Stomach (tissue), 9 donors: Measurements from ENCODE around the gene CDC14B. TPM values are rescaled to one million over a fixed set of nuclear protein-coding genes. Genes with fewer than 3 reads are reported as not detected.

ENCODE experiments used
- DNase-seq, 2 donors: peaks; one replicate each; pipeline versions ENCODE4 v3.0.0 to v3.0.0-alpha.2; 2013 to 2019
- H3K27ac ChIP-seq, 5 donors: fragments of 200-600 bp in 4 of 5; sonication (generic) in 4 of 5; one replicate each; pipeline ENCODE4 v1.5.1; 2013 to 2019; ENCODE audit warnings: mild to moderate bottlenecking in 1 of 5, moderate library complexity in 1 of 5
- H3K27me3 ChIP-seq, 3 donors: fragments of 200-600 bp; sonication (generic); one replicate each; pipeline ENCODE4 v1.5.1; 2017 to 2019; ENCODE audit warnings: mixed run types in 1 of 3
- H3K36me3 ChIP-seq, 4 donors: fragments of 200-600 bp; sonication (generic); 1 replicate in 3 of 4; 2 replicates in 1 of 4; pipeline ENCODE4 v1.5.1; 2016 to 2019
- H3K4me1 ChIP-seq, 4 donors: fragments of 200-600 bp; sonication (generic); one replicate each; pipeline ENCODE4 v1.5.1; 2016 to 2019
- H3K4me3 ChIP-seq, 4 donors: fragments of 200-600 bp; sonication (generic) in 3 of 4; one replicate each; pipeline ENCODE4 v1.5.1; 2016 to 2019; ENCODE audit warnings: mild to moderate bottlenecking in 1 of 4
- H3K9me3 ChIP-seq, 4 donors: fragments of 200-600 bp; sonication (generic); one replicate each; pipeline ENCODE4 v1.5.1; 2016 to 2019
- CTCF ChIP-seq, 7 experiments: fragments of 450-650 bp in 4 of 7; fragments of 200-600 bp in 3 of 7; sonication (generic) in 3 of 7; IDR thresholded peaks; one replicate each; pipeline ENCODE4 v1.5.1; 2016 to 2019; ENCODE audit warnings: antibody characterized with exemption in 7 of 7, control low read depth in 2 of 7, mild to moderate bottlenecking in 1 of 7
- EP300 ChIP-seq: sonication (generic); formaldehyde crosslinking; IDR thresholded peaks from one replicate; pipeline ENCODE4 v1.6.1; 2017; ENCODE audit warnings: antibody characterized with exemption
- POLR2A ChIP-seq, 4 donors: fragments of 450-650 bp; IDR thresholded peaks; one replicate each; pipeline ENCODE4 v1.6.1; 2016; ENCODE audit warnings: antibody characterized with exemption in 4 of 4, control low read depth in 2 of 4, mild to moderate bottlenecking in 1 of 4, moderate library complexity in 1 of 4
- POLR2AphosphoS5 ChIP-seq, 3 donors: sonication (generic); formaldehyde crosslinking; IDR thresholded peaks; one replicate each; pipeline ENCODE4 v1.6.1; 2016; ENCODE audit warnings: antibody characterized with exemption in 3 of 3
- WGBS, 5 donors: extraction: QIAGEN DNeasy Blood & Tissue Kit in 3 of 5; methylation state at CpG; one replicate each; pipeline versions ENCODE4 v1.1.5 to v1.1.7; 2013 to 2018; 5-methylcytosine and 5-hydroxymethylcytosine counted together
- intact Hi-C: fragments of 100-400 bp; cut with DNase I; formaldehyde crosslinking; loops from one replicate; pipeline ENCODE4 v1.15.1; 2023; ENCODE audit warnings: low total_unique reads
- polyA plus RNA-seq, 3 donors: library from polyadenylated mRNA; stranded (reverse); fragments of 200-250 nt; gene quantifications; one replicate each; pipeline ENCODE4 v1.2.3, GENCODE V29; 2013
- total RNA-seq, 5 donors: library from RNA; depleted of rRNA; stranded (reverse); fragments of >200 nt; gene quantifications; one replicate each; pipeline versions ENCODE4 v1.1.0 to v1.2.3, GENCODE V29; 2014 to 2016
- donor health status: healthy with polysubstance abuse.
- donor health status: Bipolar disorder and iron deficiency.
- donor health status: healthy.

CDC14B gene
- total and polyA plus RNA-seq, 8 donors = 4.1 to 31.9 (median 17.1) TPM

- Histone ChIP-seq H3K27me3 (no peaks in the 10 kb centered on the region), H3K36me3 (no peaks in the 10 kb centered on the region), H3K27ac (no peak overlapping the region), H3K4me1 (peaks cover 0 to 23% (median 4%) of the 10 kb centered on the region in 4 donors), H3K4me3 (no peak overlapping the region), H3K9me3 (no peaks in the 10 kb centered on the region)
- intact Hi-C loops = no loop called here
- WGBS, 5 donors = 87 to 95% (median 90%) methylated on average over 3 of the region's 3 CpGs
- DNase-seq = no peak
- TF ChIP-seq POLR2AphosphoS5 (IDR thresholded peaks at IDR 0.05) = no peak
- no peak for TF ChIP-seq POLR2A (IDR thresholded peaks at IDR 0.05)
- TF ChIP-seq CTCF (IDR thresholded peaks at IDR 0.05) = no peak
- no peak for TF ChIP-seq EP300
Measured at GRCh38 chr9:96605328-96605727, 14.3 kb downstream of the CDC14B start.

- no peaks in the 10 kb centered on the region for H3K27me3 ChIP-seq
- DNase-seq = no peak
- no peak overlapping the region for H3K4me3 ChIP-seq
- peak overlapping the region in 4 of 5 donors; percentile 48 to 59 (median 55) for H3K27ac ChIP-seq
- H3K36me3 ChIP-seq = no peaks in the 10 kb centered on the region
- TF ChIP-seq POLR2AphosphoS5 (IDR thresholded peaks at IDR 0.05) = peak in 2 of 3 donors; percentile 31 to 70
- TF ChIP-seq POLR2A (IDR thresholded peaks at IDR 0.05) = no peak
- WGBS, 5 donors = 12 to 36% (median 27%) methylated on average over 3 of the region's 3 CpGs
- H3K9me3 ChIP-seq = no peaks in the 10 kb centered on the region
- intact Hi-C loops = no loop called here
- peaks cover 0 to 22% (median 4%) of the 10 kb centered on the region in 4 donors for H3K4me1 ChIP-seq
Measured at GRCh38 chr9:96604004-96604319, 15.7 kb downstream of the CDC14B start.

DNA sequence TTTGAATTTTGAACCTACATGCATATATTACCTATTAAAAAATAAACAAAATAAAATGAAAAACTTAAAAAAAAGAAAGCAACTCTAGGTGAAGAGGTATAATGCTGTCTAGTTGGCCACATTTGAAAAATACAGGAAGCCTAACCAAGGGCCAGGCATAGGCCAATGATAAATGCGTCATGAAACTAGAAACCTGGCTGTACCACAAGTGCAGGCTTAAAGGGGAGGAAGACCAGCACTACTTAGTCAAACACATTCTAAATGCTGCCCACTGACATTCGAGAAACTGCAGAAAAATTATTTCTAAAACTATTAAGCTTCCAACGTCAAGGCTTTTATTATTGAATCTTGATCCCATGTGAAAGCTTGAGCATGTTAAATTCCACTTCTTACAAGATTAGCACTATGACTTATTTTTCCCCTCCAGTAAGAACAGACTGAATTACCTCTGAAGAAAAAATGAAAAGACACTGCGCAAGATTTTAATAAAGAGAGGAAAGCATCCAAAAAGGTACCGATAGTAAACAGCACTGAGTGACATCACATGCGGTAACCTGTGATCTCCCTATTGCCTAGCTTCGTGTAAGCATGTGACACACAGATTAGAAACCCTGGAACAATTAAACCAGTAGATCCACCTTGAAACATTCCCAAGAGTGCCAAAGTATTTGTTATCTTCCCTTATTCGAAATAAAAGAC is 16.2 kb downstream of the CDC14B start:
- TF ChIP-seq POLR2AphosphoS5 (IDR thresholded peaks at IDR 0.05) = no peak
- no peak for TF ChIP-seq EP300
- no peak for TF ChIP-seq CTCF (IDR thresholded peaks at IDR 0.05)
- no peak for TF ChIP-seq POLR2A (IDR thresholded peaks at IDR 0.05)
- H3K27me3 ChIP-seq = no peaks in the 10 kb centered on the region
- peaks cover 0 to 22% (median 4%) of the 10 kb centered on the region in 4 donors for H3K4me1 ChIP-seq
- intact Hi-C loops = no loop called here
- no peak for DNase-seq
- no peaks in the 10 kb centered on the region for H3K36me3 ChIP-seq
- H3K9me3 ChIP-seq = no peaks in the 10 kb centered on the region
- no peak overlapping the region for H3K4me3 ChIP-seq
- peak overlapping the region in 4 of 5 donors; percentile 48 to 59 (median 55) for H3K27ac ChIP-seq
- 61 to 72% (median 64%) methylated on average over 8 of the region's 8 CpGs for WGBS, 5 donors

- no peak overlapping the region for H3K4me3 ChIP-seq
- H3K9me3 ChIP-seq = no peaks in the 10 kb centered on the region
- H3K36me3 ChIP-seq = no peaks in the 10 kb centered on the region
- no peak overlapping the region for H3K27ac ChIP-seq
- 91 to 98% (median 94%) methylated on average over 5 of the region's 5 CpGs for WGBS, 5 donors
- TF ChIP-seq POLR2A (IDR thresholded peaks at IDR 0.05) (no peak), EP300 (no peak)
- DNase-seq = no peak
- intact Hi-C loops = no loop called here
- no peaks in the 10 kb centered on the region for H3K27me3 ChIP-seq
- peaks cover 0 to 19% (median 4%) of the 10 kb centered on the region in 4 donors for H3K4me1 ChIP-seq
Measured at GRCh38 chr9:96599298-96599697, 20.3 kb downstream of the CDC14B start.

DNA sequence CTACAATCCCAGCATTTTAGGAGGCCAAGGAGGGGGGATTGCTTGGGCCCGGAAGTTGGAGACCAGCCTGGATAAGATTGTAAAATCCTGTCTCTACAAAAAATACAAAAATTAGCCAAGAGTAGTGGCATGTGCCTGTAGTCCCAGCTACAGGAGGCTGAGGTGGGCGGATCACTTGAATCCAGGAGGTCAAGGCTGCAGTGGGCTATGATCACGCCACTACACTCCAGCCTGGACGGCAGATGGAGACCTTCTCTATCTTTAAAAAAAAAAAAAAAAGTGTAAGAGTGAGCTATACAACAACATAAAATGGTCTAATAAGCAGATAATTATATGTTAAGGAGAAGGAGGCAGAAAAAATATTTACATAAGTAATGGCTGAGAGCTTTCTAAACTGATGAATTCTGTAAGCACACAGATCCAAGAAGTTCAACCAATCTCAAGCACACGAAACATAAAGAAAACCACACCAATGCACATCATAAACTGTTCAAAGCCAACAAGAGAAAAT is 23.0 kb downstream of the CDC14B start:
- no peak for TF ChIP-seq POLR2AphosphoS5 (IDR thresholded peaks at IDR 0.05)
- no peak for TF ChIP-seq POLR2A (IDR thresholded peaks at IDR 0.05)
- TF ChIP-seq EP300 = no peak
- no peak for TF ChIP-seq CTCF (IDR thresholded peaks at IDR 0.05)
- no peak for DNase-seq
- H3K9me3 ChIP-seq = no peaks in the 10 kb centered on the region
- intact Hi-C loops = no loop called here
- H3K27ac ChIP-seq = no peak overlapping the region
- H3K4me3 ChIP-seq = no peak overlapping the region
- no peaks in the 10 kb centered on the region for H3K27me3 ChIP-seq
- WGBS, 5 donors = 86 to 93% (median 92%) methylated on average over 5 of the region's 5 CpGs
- no peaks in the 10 kb centered on the region for H3K4me1 ChIP-seq
- no peaks in the 10 kb centered on the region for H3K36me3 ChIP-seq
